ENCODE measurements around the gene NPR2.
A peak's percentile ranks its signal among the peaks of the same experiment; 100 is the strongest.

NPR2 gene

GRCh38 chr9:35818341-35818740, 26.9 kb downstream of the NPR2 start:
- H3K36me3 Mint-ChIP-seq = no peaks in the 10 kb centered on the region
- H3K4me1 Mint-ChIP-seq = peaks cover 10 to 15% of the 10 kb centered on the region in 2 donors
- ATAC-seq (replicated peaks) = no peak
- H3K4me3 Mint-ChIP-seq = no peak overlapping the region
- no peak for DNase-seq
- H3K27ac Mint-ChIP-seq = peak overlapping the region; percentile 2
- H3K9me3 Mint-ChIP-seq = no peaks in the 10 kb centered on the region
- no peaks in the 10 kb centered on the region for H3K27me3 Mint-ChIP-seq

GRCh38 chr9:35820076-35820475, 28.7 kb downstream of the NPR2 start:
- DNase-seq (no peak), ATAC-seq (replicated peaks) (no peak)
- Mint-ChIP-seq H3K9me3 (no peaks in the 10 kb centered on the region), H3K27ac (no peak overlapping the region), H3K27me3 (no peaks in the 10 kb centered on the region), H3K4me3 (no peak overlapping the region), H3K4me1 (peaks cover 4 to 5% of the 10 kb centered on the region in 2 donors), H3K36me3 (no peaks in the 10 kb centered on the region)

- ATAC-seq (replicated peaks) (no peak), DNase-seq (no peak)
- H3K9me3 Mint-ChIP-seq = no peaks in the 10 kb centered on the region
- no peak overlapping the region for H3K4me3 Mint-ChIP-seq
- no peaks in the 10 kb centered on the region for H3K27me3 Mint-ChIP-seq
- no peak overlapping the region for H3K27ac Mint-ChIP-seq
- H3K36me3 Mint-ChIP-seq = no peaks in the 10 kb centered on the region
- peaks cover 10 to 13% of the 10 kb centered on the region in 2 donors for H3K4me1 Mint-ChIP-seq
These were observed 31.5 kb downstream of the NPR2 start for GRCh38 chr9:35822926-35823325.

- peak; percentile 63 for ATAC-seq (replicated peaks)
- Mint-ChIP-seq H3K4me3 (peak overlapping the region; percentile 11 to 26), H3K27ac (no peak overlapping the region)
These were observed 34.8 kb downstream of the NPR2 start for GRCh38 chr9:35826071-35826701.

GRCh38 chr9:35827486-35827885, 36.1 kb downstream of the NPR2 start:
- Mint-ChIP-seq H3K4me1 (peaks cover 22 to 41% of the 10 kb centered on the region in 2 donors), H3K36me3 (no peaks in the 10 kb centered on the region), H3K4me3 (peak overlapping the region in 1 of 2 donors; percentile 90), H3K27me3 (no peaks in the 10 kb centered on the region), H3K9me3 (no peaks in the 10 kb centered on the region), H3K27ac (no peak overlapping the region)
- ATAC-seq (replicated peaks) = no peak
- no peak for DNase-seq

More at GRCh38 chr9:35826071-35826701, 34.8 kb downstream of the NPR2 start:
- Mint-ChIP-seq H3K9me3 (no peaks in the 10 kb centered on the region), H3K36me3 (no peaks in the 10 kb centered on the region), H3K27me3 (no peaks in the 10 kb centered on the region), H3K4me1 (peaks cover 21 to 40% of the 10 kb centered on the region in 2 donors)
- DNase-seq = no peak

GRCh38 chr9:35828716-35829083, 37.3 kb downstream of the NPR2 start, which contains the start of gene FAM221B:
TSS of gene FAM221B (minus strand) at chr9:35828732. CDS start at chr9:35826161, 2,571 bp downstream.
- no peaks in the 10 kb centered on the region for H3K27me3 Mint-ChIP-seq

GRCh38 chr9:35829084-35829763, 37.8 kb downstream of the NPR2 start, which contains the start of gene TMEM8B:
TSS of gene TMEM8B (plus strand) at chr9:35829228. CDS start at chr9:35829448, 220 bp downstream.
- Mint-ChIP-seq H3K9me3 (no peaks in the 10 kb centered on the region), H3K27me3 (no peaks in the 10 kb centered on the region), H3K36me3 (no peaks in the 10 kb centered on the region), H3K27ac (peak within 1 kb of the TSS; percentile 93), H3K4me1 (peaks cover 36 to 58% of the 10 kb centered on the region in 2 donors), H3K4me3 (peak within 1 kb of the TSS; percentile 90 to 97)
- peak; percentile 83 to 88 for ATAC-seq (replicated peaks)
- DNase-seq = peak; percentile 78

More at GRCh38 chr9:35828716-35829083, 37.3 kb downstream of the NPR2 start, which contains the start of gene FAM221B:
- H3K36me3 Mint-ChIP-seq = no peaks in the 10 kb centered on the region
- peak within 1 kb of the TSS; percentile 93 for H3K27ac Mint-ChIP-seq
- H3K9me3 Mint-ChIP-seq = no peaks in the 10 kb centered on the region
- DNase-seq (no peak), ATAC-seq (replicated peaks) (peak; percentile 6 to 13)
- peak within 1 kb of the TSS; percentile 90 to 97 for H3K4me3 Mint-ChIP-seq
- H3K4me1 Mint-ChIP-seq = peaks cover 32 to 53% of the 10 kb centered on the region in 2 donors

GRCh38 chr9:35829764-35830096, 38.3 kb downstream of the NPR2 start:
- H3K36me3 Mint-ChIP-seq = no peaks in the 10 kb centered on the region
- DNase-seq = no peak
- H3K27me3 Mint-ChIP-seq = no peaks in the 10 kb centered on the region
- H3K4me1 Mint-ChIP-seq = peaks cover 41 to 63% of the 10 kb centered on the region in 2 donors
- ATAC-seq (replicated peaks) = no peak
- no peaks in the 10 kb centered on the region for H3K9me3 Mint-ChIP-seq
- H3K27ac Mint-ChIP-seq = peak overlapping the region; percentile 93
- peak overlapping the region; percentile 83 to 94 for H3K4me3 Mint-ChIP-seq

- Mint-ChIP-seq H3K27ac (no peak overlapping the region), H3K4me1 (peaks cover 43 to 66% of the 10 kb centered on the region in 2 donors), H3K27me3 (no peaks in the 10 kb centered on the region), H3K4me3 (no peak overlapping the region), H3K36me3 (no peaks in the 10 kb centered on the region), H3K9me3 (no peaks in the 10 kb centered on the region)
- DNase-seq = no peak
- ATAC-seq (replicated peaks) = no peak
These were observed 39.6 kb downstream of the NPR2 start for GRCh38 chr9:35831040-35831439.

GRCh38 chr9:35832814-35833213, 41.4 kb downstream of the NPR2 start:
- no peak overlapping the region for H3K4me3 Mint-ChIP-seq
- no peaks in the 10 kb centered on the region for H3K9me3 Mint-ChIP-seq
- H3K4me1 Mint-ChIP-seq = peaks cover 38 to 61% of the 10 kb centered on the region in 2 donors
- no peak overlapping the region for H3K27ac Mint-ChIP-seq
- DNase-seq = no peak
- H3K27me3 Mint-ChIP-seq = no peaks in the 10 kb centered on the region
- no peaks in the 10 kb centered on the region for H3K36me3 Mint-ChIP-seq
- no peak for ATAC-seq (replicated peaks)

GRCh38 chr9:35834260-35835215, 43.1 kb downstream of the NPR2 start:
- DNase-seq (no peak), ATAC-seq (replicated peaks) (no peak)
- no peaks in the 10 kb centered on the region for H3K9me3 Mint-ChIP-seq
- peak overlapping the region in 1 of 2 donors; percentile 18 for H3K4me3 Mint-ChIP-seq
- no peaks in the 10 kb centered on the region for H3K27me3 Mint-ChIP-seq
- H3K4me1 Mint-ChIP-seq = peaks cover 36 to 53% of the 10 kb centered on the region in 2 donors
- no peaks in the 10 kb centered on the region for H3K36me3 Mint-ChIP-seq
- peak overlapping the region; percentile 49 for H3K27ac Mint-ChIP-seq

GRCh38 chr9:35835216-35835632, 43.8 kb downstream of the NPR2 start:
- H3K4me1 Mint-ChIP-seq = peaks cover 34 to 53% of the 10 kb centered on the region in 2 donors
- no peaks in the 10 kb centered on the region for H3K27me3 Mint-ChIP-seq
- H3K9me3 Mint-ChIP-seq = peaks cover 0 to 4% of the 10 kb centered on the region in 2 donors
- DNase-seq (no peak), ATAC-seq (replicated peaks) (no peak)
- no peak overlapping the region for H3K27ac Mint-ChIP-seq
- H3K4me3 Mint-ChIP-seq = no peak overlapping the region
- H3K36me3 Mint-ChIP-seq = peaks cover 3 to 5% of the 10 kb centered on the region in 2 donors

GRCh38 chr9:35835766-35836165, 44.4 kb downstream of the NPR2 start:
- Mint-ChIP-seq H3K27me3 (no peaks in the 10 kb centered on the region), H3K4me1 (peaks cover 40 to 54% of the 10 kb centered on the region in 2 donors), H3K9me3 (peaks cover 0 to 4% of the 10 kb centered on the region in 2 donors), H3K27ac (no peak overlapping the region), H3K36me3 (peaks cover 5 to 7% of the 10 kb centered on the region in 2 donors), H3K4me3 (no peak overlapping the region)
- DNase-seq = no peak
- ATAC-seq (replicated peaks) = no peak

- H3K9me3 Mint-ChIP-seq = peaks cover 0 to 4% of the 10 kb centered on the region in 2 donors
- ATAC-seq (replicated peaks) (no peak), DNase-seq (no peak)
- H3K27me3 Mint-ChIP-seq = no peaks in the 10 kb centered on the region
- peaks cover 44 to 59% of the 10 kb centered on the region in 2 donors for H3K4me1 Mint-ChIP-seq
- peaks cover 5 to 7% of the 10 kb centered on the region in 2 donors for H3K36me3 Mint-ChIP-seq
- H3K27ac Mint-ChIP-seq = no peak overlapping the region
- no peak overlapping the region for H3K4me3 Mint-ChIP-seq
These were observed 45.2 kb downstream of the NPR2 start for GRCh38 chr9:35836595-35836994.

Data from stimulated activated naive B cell treated with anti-CD40 and anti-IgM and Interleukin-4, amounts not matched to agents 10 μg/mL and 1 μg/mL and 100 μg/mL, for 72 hours (primary cell).